GM18499 (cell line): Measurements from ENCODE around the gene MYL5.
"Not testable (repeated sequence)": the region's sequence is repeated elsewhere in the genome, so short reads cannot be mapped to it uniquely, and the experiment has no call there.

Experiments
- ATAC-seq: cut with Tn5 transposase; IDR thresholded peaks from one replicate; pipeline ENCODE4 v1.9.1; 2021; ENCODE audit warnings: moderate number of reproducible peaks; ENCODE audit not compliant: insufficient read depth, unreplicated experiment

Gene MYL5

GRCh38 chr4:683982-684622 lies 9.8 kb downstream of the MYL5 start:
- no peak for ATAC-seq

- no peak for ATAC-seq
Observed at GRCh38 chr4:684623-685327, 10.4 kb downstream of the MYL5 start.

GRCh38 chr4:685679-686412 lies 11.5 kb downstream of the MYL5 start:
- ATAC-seq, result no peak

- no peak for ATAC-seq
Observed at GRCh38 chr4:686413-687040, 12.2 kb downstream of the MYL5 start.

- no peak for ATAC-seq
Observed at GRCh38 chr4:687048-687970, 13.0 kb downstream of the MYL5 start.

GRCh38 chr4:687971-688853 lies 13.9 kb downstream of the MYL5 start:
- ATAC-seq, result no peak

GRCh38 chr4:688854-689681 lies 14.7 kb downstream of the MYL5 start, which contains the start of gene SLC49A3:
Gene SLC49A3 (minus strand): TSS chr4:689151. CDS start chr4:689127, 24 bp downstream.
- no peak for ATAC-seq

GRCh38 chr4:689723-690122 lies 15.4 kb downstream of the MYL5 start:
- no peak for ATAC-seq

GRCh38 chr4:692771-693554 lies 18.6 kb downstream of the MYL5 start:
- no peak for ATAC-seq

- not testable (repeated sequence) for ATAC-seq
Observed at GRCh38 chr4:694341-694940, 20.1 kb downstream of the MYL5 start.

GRCh38 chr4:699816-700580 lies 25.7 kb downstream of the MYL5 start:
- no peak for ATAC-seq

- no peak for ATAC-seq
Observed at GRCh38 chr4:700587-701264, 26.4 kb downstream of the MYL5 start.

GRCh38 chr4:702618-703048 lies 28.3 kb downstream of the MYL5 start:
- no peak for ATAC-seq

- ATAC-seq, result no peak
Observed at GRCh38 chr4:703336-704197, 29.2 kb downstream of the MYL5 start.
